ENCODE measurements around the gene EDNRA. TPM values are rescaled to one million over a fixed set of nuclear protein-coding genes. Genes with fewer than 3 reads are reported as not detected.

Gene EDNRA
- total RNA-seq, 4 donors from 2014 or later = 2.5 to 8.8 (median 6.1) TPM

GRCh38 chr4:147581606-147582350 lies 100.9 kb downstream of the EDNRA start:
- H3K4me1 ChIP-seq = no peaks in the 10 kb centered on the region
- intact Hi-C loops (cut with DNase I) = no loop called here
- TF ChIP-seq POLR2A (IDR thresholded peaks at IDR 0.05) (no peak), CTCF (IDR thresholded peaks at IDR 0.05) (no peak)
- DNase-seq = no peak
- no peak overlapping the region for H3K4me3 ChIP-seq
- 70 to 81% methylated on average over 6 of the region's 6 CpGs for WGBS, 2 donors
- no peaks in the 10 kb centered on the region for H3K36me3 ChIP-seq
- H3K27ac ChIP-seq = no peak overlapping the region
- no peaks in the 10 kb centered on the region for H3K27me3 ChIP-seq
- H3K9me3 ChIP-seq = peaks cover 0 to 7% (median 0%) of the 10 kb centered on the region in 3 donors

GRCh38 chr4:147582386-147583060 lies 101.6 kb downstream of the EDNRA start:
- Histone ChIP-seq H3K9me3 (peaks cover 0 to 7% (median 0%) of the 10 kb centered on the region in 3 donors), H3K4me1 (no peaks in the 10 kb centered on the region), H3K27ac (no peak overlapping the region), H3K4me3 (no peak overlapping the region), H3K27me3 (no peaks in the 10 kb centered on the region), H3K36me3 (no peaks in the 10 kb centered on the region)
- DNase-seq = no peak
- intact Hi-C loops (cut with DNase I) = no loop called here
- TF ChIP-seq CTCF (IDR thresholded peaks at IDR 0.05) (no peak), POLR2A (IDR thresholded peaks at IDR 0.05) (no peak)

- intact Hi-C loops (cut with DNase I) = no loop called here
- no peak for DNase-seq
- no peaks in the 10 kb centered on the region for H3K36me3 ChIP-seq
- no peak overlapping the region for H3K4me3 ChIP-seq
- WGBS, 2 donors = 84 to 95% methylated on average over 1 of the region's 1 CpG
- H3K27me3 ChIP-seq = no peaks in the 10 kb centered on the region
- no peaks in the 10 kb centered on the region for H3K4me1 ChIP-seq
- peaks cover 0 to 7% (median 0%) of the 10 kb centered on the region in 3 donors for H3K9me3 ChIP-seq
- TF ChIP-seq CTCF (IDR thresholded peaks at IDR 0.05) (no peak), POLR2A (IDR thresholded peaks at IDR 0.05) (no peak)
- no peak overlapping the region for H3K27ac ChIP-seq
Measured at GRCh38 chr4:147583876-147584275, 103.0 kb downstream of the EDNRA start.

GRCh38 chr4:147586032-147586431 lies 105.1 kb downstream of the EDNRA start:
- intact Hi-C loops (cut with DNase I) = no loop called here
- DNase-seq = no peak
- Histone ChIP-seq H3K27me3 (no peaks in the 10 kb centered on the region), H3K36me3 (no peaks in the 10 kb centered on the region), H3K4me1 (peaks cover 0 to 4% (median 0%) of the 10 kb centered on the region in 3 donors), H3K4me3 (no peak overlapping the region), H3K9me3 (peaks cover 0 to 7% (median 0%) of the 10 kb centered on the region in 3 donors), H3K27ac (no peak overlapping the region)
- no peak for TF ChIP-seq CTCF (IDR thresholded peaks at IDR 0.05)
- no peak for TF ChIP-seq POLR2A (IDR thresholded peaks at IDR 0.05)
- WGBS, 2 donors = 48 to 55% methylated on average over 2 of the region's 3 CpGs

GRCh38 chr4:147586637-147587036 lies 105.7 kb downstream of the EDNRA start:
- Histone ChIP-seq H3K4me1 (peaks cover 0 to 4% (median 0%) of the 10 kb centered on the region in 3 donors), H3K9me3 (peaks cover 0 to 7% (median 0%) of the 10 kb centered on the region in 3 donors), H3K4me3 (no peak overlapping the region), H3K27ac (no peak overlapping the region), H3K27me3 (no peaks in the 10 kb centered on the region), H3K36me3 (no peaks in the 10 kb centered on the region)
- TF ChIP-seq POLR2A (IDR thresholded peaks at IDR 0.05) (no peak), CTCF (IDR thresholded peaks at IDR 0.05) (no peak)
- intact Hi-C loops (cut with DNase I) = no loop called here
- DNase-seq = no peak
- 58 to 75% methylated on average over 4 of the region's 4 CpGs for WGBS, 2 donors

Measured in esophagus squamous epithelium (tissue), 5 donors.